Measurements from ENCODE around the gene DLL1. TPM values are rescaled to one million over a fixed set of nuclear protein-coding genes. Genes with fewer than 3 reads are reported as not detected.

DLL1 gene
- total RNA-seq, 1 donor from 2014 or later, result 1.8 TPM

DNA sequence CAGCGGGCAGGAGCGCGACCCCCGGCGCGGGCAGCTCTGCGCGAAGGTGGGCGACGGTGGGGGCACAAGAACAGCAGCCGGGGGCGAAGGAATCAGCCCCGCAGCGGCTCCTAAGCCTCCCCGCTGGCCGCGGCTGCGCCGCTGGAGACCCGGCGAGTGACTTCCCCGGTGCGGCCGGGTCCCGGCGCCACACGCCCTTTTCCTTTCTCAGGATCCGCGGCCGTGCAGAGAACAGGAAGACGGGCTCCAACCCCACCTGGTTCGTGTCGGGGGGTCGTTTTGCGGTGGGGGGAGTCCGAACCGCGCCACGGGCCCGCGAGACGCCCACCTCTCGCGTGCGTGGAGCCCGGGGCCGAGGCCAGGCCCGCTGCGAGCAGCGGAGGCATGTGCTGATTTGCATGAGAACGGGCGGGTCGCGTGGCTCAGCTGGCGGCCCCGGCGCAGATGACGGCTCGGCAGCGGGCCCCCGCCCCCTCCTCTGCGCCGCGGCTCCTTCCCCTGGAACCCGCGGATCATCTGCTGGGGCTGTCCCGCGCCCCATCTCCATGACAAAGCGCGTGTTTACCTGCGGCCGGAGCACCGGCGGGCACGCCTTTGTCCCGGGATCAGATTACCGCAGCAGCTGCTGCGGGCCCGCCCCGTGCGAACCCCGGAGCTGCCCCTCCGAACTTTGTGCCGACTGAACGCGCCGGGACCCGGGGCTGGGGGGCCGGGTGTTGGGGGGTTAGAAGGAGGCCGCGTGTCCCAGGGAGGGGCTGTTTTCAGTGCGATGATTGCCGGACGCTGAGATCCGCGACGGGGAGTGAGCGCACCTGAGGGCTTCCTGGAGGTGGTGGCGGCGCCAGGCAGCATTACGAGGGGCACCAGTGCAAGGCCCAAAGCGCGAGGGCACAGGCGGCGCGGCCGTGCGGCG is 4.9 kb upstream of the DLL1 start:
- DNase-seq (ENCODE audit: low read depth, low spot score), result no peak

DNA sequence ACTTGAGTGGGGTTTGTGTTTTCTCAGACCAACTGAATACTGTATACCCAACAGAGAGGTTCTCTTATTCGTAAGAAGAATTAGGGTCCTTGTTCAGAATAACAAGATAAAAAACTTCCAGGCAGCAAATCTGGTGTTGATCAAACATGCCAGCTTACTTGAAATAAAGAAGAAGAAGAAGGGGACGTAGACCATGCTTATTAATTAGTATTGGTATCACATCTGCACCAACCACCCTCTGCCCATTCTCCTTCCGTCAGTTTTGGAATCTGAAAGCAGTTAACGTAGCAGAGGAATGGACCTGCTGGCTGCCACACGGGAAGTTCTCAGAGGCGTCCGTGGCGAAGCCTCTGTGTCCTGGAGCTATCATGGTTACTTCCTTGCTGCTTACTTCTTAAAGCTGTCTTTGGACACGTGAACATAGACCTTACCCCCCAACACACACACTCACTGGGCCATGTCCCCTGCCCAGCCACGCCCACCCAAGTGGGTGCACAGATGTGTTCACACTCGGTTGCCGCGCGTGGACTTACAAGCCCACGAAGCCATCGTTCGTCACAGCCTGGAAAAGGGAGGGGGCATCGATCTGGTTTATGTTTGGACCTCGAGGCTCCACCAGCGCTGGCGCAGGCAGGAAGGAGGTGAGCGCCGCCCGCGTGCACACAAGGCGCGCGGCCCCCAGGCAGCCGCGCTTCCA is 4.1 kb upstream of the DLL1 start:
- no peak for DNase-seq (ENCODE audit: low read depth, low spot score)

DNA sequence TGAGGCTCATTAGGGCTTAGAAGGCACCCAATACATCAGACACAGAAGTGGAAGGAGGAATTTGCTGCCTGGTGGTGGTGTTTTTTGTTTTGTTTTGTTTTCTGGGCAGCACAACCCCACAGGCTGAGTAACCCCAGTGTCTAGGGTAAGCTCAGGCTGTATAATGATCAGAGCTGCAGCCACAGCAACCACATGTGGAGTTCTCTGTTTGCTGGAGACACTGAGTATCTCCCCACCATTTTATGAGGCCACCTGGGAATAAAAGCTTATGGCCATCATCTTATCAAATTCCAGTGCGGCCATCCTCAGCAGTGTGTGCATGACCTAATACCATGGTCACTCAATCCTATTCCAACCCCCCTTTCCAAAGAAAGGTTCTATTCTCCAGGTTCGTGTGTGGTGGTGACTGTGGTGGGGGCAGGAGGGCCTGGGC is 3.4 kb upstream of the DLL1 start:
- DNase-seq (ENCODE audit: low read depth, low spot score), result no peak

DNA sequence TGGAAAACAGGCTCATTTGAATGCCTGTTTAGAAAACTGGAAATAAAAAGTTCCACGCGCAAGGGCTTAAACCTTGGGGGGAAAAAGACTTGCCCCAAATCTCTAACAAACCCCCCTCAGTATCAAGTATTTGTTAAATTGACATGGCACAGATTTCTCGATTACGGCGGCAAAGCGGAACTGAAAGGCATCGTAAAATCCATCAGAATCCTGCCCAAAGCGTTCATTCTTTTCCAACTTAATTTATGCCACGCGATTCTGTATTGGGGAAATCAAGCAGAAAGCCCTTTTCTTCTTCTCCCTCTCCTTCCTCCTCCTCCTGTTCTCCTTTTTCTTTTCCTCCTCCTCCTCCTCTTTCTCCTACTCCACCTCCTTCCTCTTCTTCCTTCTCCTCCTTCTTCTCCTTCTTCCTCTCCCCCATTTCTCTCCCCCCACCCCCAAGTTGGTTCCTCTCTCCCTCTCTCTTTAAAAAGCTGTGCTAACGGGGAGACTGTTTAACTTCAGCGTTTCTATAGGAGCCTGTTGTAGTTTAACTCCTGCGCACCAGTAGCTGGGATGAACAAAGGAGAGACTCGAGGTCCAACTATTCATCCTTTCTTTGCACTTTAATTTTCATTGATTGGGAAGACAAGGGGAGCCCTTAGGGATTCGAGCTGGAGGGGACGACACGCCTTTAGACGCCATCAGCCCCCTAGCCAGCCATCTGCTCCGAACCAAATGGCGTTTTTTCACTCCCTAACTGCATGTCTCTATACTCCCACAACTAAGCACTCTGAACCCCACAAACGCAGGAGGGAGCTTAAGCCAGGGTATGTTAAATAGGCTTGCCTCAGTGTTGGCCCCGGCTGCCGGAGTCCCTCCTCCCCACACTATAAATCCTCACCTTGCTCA is 2.7 kb upstream of the DLL1 start:
- no peak for DNase-seq (ENCODE audit: low read depth, low spot score)

DNA sequence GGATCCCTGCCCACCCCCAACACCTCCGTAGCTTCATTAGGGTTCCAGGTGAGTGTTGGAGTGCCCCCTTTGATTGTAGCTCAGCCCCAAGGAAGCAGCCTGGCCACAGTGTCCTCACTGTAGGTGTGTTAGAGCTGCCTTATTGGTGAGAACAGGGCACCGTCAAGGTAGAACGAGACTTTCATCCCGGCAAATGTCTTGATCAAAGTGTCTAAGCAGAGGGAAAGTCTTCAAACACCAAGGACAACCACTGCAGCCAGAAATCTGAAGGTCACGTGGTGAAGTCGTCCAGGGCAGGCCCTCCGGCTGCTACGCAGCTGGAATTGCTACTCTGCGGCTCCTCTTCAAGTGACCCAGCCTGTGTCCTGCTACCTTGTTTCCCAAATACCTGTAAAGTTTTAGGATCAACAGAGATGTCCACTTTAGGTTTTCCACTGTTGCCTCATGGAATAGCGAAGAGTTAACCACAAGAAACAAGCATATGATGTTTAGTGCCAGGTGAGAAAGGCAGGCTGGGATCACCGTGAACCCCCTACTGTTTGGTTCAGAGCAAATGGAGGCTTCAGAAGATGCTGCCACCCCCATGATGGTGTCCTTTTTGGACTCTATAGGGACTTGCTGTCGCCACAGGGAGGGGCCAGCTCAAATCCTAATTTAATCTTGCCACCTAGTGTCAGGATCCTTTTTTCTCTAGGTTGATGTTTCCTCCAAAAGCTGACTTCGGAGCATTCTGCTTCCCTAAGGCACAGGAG is 1.7 kb upstream of the DLL1 start:
- no peak for DNase-seq (ENCODE audit: low read depth, low spot score)

DNA sequence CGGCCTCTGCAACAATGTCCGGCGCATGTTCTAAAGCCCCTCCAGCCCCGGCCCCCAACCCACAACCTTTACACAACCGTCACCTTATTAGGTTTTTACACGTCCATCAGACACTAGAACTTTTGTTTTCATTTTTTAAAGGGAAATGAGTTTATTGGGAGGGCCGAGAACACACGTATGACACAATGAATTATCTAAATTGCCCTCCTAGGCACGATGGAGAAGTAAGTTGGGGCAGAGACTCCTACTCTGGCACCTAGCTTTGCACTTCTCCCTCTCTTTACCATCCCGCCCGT is 1.2 kb upstream of the DLL1 start:
- DNase-seq (ENCODE audit: low read depth, low spot score), result no peak

DNA sequence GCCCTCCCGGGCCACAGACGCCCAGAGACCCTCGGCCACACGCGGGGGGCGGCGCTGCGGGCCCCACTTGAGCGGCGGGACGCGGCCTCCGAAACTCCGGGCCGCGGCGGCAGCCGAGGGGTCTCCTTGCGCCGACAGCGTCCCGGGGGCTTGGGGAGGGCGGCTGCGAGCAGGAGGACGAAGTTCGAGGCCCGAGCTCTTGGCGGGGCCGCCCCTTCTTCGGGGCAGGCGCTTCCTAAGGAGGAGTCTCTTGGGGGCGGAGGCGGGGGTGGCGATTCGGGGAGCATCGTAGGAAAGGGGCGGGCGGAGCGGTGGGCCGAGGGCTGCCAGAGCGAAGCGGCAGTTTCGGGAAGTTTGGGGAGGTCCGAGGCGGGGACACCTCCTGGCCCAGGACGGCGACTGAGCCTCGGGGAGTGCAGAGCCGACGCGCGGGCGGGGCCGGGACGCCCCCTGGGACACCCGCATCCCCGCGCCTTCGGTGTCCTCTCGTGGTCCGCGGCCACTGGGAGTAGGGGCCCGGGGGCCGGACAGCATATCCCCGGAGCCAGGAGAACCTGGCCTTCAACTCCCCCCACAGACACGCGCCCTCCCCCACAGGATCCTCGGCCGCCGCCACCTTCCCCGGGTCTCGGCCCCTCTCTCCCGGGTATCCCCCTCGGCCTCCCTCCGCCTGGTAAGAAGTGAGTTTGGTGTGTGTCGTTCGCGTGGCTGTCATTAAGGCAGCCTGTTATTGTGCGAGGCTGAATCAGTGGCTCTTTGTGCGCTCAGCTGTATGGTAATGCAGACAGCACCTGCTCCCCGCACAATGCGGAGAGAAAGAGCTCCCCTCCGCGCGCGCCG is 613 bp upstream of the DLL1 start:
- no peak for DNase-seq (ENCODE audit: low read depth, low spot score)

DNA sequence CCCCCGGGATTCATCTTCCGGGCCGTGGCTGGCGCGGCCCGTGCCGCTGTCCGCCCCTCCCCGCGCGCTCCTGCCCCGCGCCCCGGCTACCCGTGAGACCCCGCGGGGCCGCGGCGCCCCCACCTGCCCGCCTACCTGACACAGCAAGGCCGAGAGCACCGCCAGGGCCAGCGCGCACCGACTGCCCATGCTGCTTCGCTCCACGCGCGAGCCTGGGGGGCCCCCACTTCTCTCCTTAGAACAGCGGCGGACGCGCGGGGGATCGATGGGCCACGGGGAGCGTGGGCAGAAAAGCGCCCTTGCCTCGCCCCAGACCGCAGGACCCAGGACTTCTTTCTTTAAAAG is 955 bp downstream of the DLL1 start:
- DNase-seq (ENCODE audit: low read depth, low spot score), result no peak

DNA sequence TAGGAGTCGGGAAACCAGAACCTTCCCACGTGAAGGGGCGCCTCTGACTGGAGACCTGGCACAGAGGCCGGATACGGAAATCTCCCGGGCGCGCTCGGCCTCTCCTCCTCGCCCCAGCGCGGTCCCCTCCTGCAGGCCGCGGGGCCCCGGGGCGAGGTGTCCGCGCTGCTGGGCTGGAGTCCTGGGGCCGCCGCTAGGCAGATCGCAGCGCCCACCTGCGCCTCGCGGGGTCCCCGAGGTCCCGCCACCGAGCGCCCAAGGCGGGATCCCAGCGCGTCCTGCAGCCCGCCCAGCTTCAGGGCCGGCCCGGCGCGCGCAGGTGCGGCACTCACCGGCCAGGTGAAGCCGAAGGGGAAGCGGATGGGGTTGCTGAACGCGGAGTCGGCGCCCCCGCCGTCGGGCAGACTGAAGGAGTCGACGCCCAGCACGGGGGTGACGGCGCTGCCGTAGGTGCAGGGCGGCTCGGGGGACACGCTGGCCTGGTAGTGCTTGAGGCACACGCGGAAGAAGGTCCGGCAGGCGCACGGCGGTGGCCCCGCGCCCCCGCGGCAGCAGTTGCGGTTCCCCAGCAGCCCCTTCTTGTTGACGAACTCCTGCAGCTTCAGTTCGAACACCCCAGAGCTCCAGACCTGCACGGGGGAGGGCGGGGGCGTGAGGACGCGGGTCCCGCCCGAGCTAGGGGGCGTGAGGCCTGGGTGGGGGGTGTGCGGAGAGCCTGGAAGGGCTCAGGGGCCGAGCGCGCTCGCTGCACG is 1.5 kb downstream of the DLL1 start:
- no peak for DNase-seq (ENCODE audit: low read depth, low spot score)

DNA sequence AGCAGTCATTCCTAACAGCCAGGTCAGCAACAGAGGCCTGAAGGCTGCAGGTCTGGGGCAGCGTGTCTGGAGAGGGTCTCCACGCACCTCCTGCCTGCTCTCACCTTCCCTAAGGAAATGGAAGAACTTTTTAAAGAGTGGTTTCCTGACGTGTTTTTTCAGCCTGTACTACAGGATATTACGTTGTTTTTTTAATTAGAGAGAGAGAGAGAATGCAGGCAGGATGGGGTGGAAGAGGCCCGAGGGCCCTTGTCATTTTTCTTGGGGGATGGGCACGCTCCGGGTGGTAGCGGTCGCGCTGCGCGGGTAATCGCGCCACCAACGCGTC is 2.1 kb downstream of the DLL1 start:
- no peak for DNase-seq (ENCODE audit: low read depth, low spot score)

DNA sequence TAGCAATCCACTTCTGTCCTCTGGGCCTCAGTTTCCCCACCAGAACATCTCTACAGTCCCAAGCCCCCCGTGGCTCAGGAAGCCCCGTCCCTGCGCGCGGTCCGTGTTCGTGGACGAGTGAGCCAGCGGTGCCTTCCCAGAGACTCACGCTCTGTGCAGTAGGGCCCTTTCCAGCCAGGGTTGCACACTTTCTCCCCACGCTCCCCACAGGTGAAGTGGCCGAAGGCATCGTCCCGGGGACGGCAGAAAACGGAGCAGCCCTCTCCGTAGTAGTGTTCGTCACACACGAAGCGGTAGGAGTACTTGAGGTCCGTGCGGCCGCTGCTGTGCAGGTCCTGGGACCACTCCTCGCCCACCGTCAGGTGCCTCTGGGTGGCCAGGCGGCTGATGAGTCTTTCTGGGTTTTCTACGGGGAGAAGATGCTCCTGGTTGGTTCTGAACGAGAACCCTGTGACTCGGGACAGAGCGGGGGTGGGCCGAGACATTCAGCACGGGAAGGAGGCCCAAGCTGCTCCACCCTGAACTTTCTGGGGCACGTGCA is 2.7 kb downstream of the DLL1 start:
- DNase-seq (ENCODE audit: low read depth, low spot score), result no peak

DNA sequence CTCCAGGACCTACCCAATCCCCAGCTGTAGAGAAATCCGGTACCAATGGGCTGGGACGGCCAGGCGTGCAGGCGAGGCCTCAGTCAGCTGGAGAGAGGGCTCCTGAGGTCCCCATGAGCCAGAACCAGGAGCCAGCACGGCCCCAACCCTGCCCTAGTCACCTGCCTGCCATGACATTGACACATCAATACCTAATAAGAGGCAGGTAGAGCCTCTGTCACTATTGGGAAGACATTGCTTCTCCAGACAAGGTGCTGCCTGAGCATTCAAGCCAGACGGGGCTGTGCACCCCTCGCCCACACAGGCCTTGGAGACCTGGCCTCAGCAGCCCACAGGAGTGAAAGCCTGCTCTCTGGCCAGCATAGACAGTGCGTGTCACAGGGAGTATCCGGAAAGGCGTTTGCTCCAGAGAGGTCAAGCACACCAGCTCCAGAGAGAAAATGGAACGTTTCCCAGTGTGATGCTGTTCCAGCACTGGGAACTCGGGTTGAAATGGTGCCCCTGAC is 3.5 kb downstream of the DLL1 start:
- no peak for DNase-seq (ENCODE audit: low read depth, low spot score)

DNA sequence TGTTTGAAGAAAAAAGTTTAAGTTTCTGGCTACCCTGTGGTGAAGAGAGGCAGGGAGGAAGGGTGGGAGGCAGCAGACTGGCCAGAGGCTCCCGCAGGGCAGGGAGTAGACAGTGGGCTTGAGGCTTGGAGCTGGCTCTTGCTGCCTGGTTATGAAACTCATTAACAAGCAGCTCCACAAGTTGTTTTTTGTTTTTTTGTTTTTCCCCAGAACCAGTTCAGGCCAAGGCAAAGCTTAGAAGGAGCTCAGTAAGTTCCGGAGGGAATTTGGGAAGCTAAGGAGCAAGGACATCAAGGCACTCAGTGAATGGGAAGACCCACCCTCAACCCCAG is 4.0 kb downstream of the DLL1 start:
- DNase-seq (ENCODE audit: low read depth, low spot score), result no peak

DNA sequence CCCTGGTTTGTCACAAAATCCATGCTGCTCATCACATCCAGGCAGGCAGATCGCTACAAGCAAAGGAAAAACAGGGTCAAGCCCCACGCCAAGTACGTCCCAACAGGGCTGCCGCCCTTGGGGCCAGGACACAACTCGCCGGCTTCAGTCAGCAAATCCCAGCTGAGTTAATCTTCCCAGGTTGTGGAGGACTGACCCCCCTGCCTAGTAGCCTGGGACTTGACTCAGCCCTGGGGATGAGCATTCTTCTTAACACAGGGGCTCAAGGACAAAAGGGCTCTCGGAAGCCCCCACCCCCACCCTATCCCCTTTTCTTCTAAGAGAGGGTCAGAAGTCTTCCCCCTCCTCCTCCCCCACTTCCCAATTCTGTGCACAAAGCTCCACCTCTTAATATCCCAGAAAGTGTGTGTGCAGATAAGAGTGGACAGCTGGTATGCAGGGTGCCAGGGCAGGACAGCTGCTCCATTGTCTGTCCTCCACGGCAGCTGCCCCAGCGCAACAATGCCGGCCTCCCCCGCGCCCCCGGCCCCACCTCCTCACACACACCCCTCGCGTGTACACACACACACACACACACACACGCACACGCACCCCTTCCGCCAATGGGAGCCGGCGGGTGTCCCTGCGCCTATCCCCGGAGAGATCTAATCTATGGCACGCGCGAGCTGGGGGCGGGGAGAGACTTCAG is 4.5 kb downstream of the DLL1 start:
- no peak for DNase-seq (ENCODE audit: low read depth, low spot score)

DNA sequence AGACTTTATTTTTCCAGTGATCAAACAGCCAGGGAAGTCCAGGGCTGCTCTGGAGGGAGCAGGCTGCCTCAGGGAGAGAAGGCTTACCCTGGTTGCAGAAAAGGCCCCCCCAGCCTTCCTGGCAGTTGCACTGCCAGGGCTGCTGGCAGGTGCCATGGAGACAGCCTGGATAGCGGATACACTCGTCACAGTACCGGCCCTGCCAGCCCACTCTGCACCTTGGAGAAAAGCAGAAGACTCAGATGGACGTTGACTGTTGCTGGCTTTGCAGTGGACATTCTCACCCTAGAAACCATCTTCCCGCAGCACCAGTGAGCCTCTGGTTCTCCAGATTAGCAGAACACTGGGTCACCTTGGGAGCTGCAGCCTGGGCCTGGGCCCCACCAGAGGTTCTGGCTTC is 5.4 kb downstream of the DLL1 start:
- no peak for DNase-seq (ENCODE audit: low read depth, low spot score)

DNA sequence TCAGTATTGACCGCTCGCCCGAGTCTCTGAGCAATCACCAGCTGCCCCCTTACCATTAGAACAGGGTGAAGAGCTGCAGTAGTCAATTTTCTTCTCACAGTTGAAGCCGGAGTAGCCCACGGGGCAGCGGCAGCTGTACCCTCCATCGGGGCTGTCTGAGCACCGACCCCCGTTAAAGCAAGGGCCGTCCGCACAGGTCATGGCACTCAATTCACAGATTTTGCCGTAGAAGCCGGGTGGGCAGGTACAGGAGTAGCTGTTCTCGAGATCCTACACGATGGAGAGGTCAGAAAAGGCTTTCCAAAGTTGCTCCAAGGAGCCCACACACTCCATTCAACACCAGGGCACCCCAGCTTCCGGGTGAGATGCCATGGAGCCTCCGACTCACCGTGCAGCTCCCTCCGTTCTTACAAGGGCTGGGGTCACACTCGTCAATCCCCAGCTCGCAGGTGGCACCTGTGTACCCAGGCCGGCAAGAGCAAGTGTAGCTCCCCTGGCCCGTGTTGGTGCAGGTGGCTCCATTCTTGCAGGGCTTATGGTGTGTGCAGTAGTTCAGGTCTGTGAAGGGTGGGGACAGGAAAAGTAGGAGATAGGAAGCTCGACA is 5.9 kb downstream of the DLL1 start:
- no peak for DNase-seq (ENCODE audit: low read depth, low spot score)

DNA sequence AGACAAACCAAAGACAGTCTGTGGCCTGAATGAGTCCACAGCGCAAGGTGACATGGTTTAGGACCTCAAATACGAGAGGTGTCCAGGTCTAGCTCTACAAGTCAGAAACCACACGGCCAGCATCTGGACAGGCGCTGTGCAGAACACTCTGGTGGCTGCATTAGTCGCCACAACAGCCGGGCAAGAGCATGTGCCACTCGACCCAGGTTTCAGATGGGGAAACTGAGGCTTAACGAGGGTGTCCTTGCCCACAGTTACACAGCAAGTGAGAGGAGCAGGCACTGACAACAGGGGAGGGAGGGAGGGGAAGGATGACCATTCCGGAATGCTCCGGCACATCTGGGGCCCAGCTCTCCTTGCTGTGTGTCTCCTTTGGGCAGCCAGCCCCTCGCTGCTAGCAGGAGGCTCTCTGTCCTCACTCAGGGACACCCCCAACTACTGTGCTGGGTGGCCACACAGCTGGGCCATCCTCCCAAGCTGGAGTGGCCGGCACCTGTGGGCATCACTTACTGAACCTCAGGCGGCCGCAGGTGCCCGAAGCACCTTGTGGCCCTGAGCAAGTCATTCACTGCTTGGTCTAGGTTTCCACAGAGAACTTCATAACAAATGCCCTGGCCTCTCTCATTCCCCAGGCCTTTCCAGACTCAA is 6.6 kb downstream of the DLL1 start:
- no peak for DNase-seq (ENCODE audit: low read depth, low spot score)
